Endothelial cell (in vitro differentiated cells): ENCODE data around the gene GPNMB. TPM values are rescaled to one million over a fixed set of nuclear protein-coding genes. Genes with fewer than 3 reads are reported as not detected.

Experiments
- DNase-seq: peaks from one replicate; pipeline ENCODE4 v3.0.0; 2021; ENCODE audit warnings: low spot score
- H3K27ac Mint-ChIP-seq: one replicate; pipeline ENCODE4 v1.8.0; 2021; ENCODE audit warnings: mixed read lengths, inconsistent platforms; ENCODE audit not compliant: unreplicated experiment
- H3K27me3 Mint-ChIP-seq: one replicate; pipeline ENCODE4 v1.8.0; 2021; ENCODE audit warnings: mild to moderate bottlenecking, moderate library complexity, mixed read lengths, inconsistent platforms; ENCODE audit not compliant: unreplicated experiment
- H3K36me3 Mint-ChIP-seq: one replicate; pipeline ENCODE4 v1.8.0; 2021; ENCODE audit warnings: mild to moderate bottlenecking, low read depth, mixed read lengths, inconsistent platforms; ENCODE audit not compliant: unreplicated experiment
- H3K4me1 Mint-ChIP-seq: one replicate; pipeline ENCODE4 v1.8.0; 2021; ENCODE audit warnings: mild to moderate bottlenecking, mixed read lengths, inconsistent platforms; ENCODE audit not compliant: unreplicated experiment
- H3K4me3 Mint-ChIP-seq: one replicate; pipeline ENCODE4 v1.8.0; 2021; ENCODE audit warnings: mild to moderate bottlenecking, mixed read lengths, inconsistent platforms; ENCODE audit not compliant: unreplicated experiment
- H3K9me3 Mint-ChIP-seq: one replicate; pipeline ENCODE4 v1.8.0; 2021; ENCODE audit warnings: mixed read lengths, inconsistent platforms; ENCODE audit not compliant: unreplicated experiment
- total RNA-seq: library from RNA; stranded (reverse); fragmentation: NEBNext Ultra II Directional; extraction: Animal tissue kit (Norgen Biotek cat#: 25700); gene quantifications from one replicate; pipeline ENCODE4 v1.2.1, GENCODE V29; 2021; ENCODE audit not compliant: unreplicated experiment
- TF ChIP-seq, protein P1 (sequence below): fragments of 200-600 bp; sonication (generic); IDR thresholded peaks from one replicate; pipeline ENCODE4 v1.5.0; 2021; ENCODE audit warnings: antibody characterized with exemption; ENCODE audit not compliant: unreplicated experiment

The GPNMB gene
- total RNA-seq, 1 donor from 2014 or later = 0.49 TPM

DNA sequence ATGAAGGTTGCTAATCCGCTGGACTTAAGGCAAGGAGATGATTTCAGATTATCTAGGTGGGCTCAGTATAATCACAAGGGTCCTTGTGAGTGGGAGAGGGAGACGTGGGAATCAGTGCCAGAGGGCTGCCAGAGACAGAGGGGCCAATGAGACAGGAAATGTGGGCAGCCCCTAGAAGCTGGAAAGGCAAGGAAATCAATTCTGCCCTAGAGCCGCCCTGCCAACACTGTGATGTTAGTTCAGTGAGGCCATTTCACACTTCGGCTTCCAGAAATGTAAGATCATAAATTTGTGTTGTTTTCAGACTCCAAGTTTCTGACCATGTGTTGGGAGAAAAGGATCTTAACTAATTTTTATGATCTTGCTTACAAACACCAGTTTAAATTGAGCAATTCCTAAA lies 3.6 kb upstream of the GPNMB start:
- Mint-ChIP-seq H3K9me3 (no peaks in the 10 kb centered on the region), H3K4me1 (peaks cover 3% of the 10 kb centered on the region), H3K27me3 (no peaks in the 10 kb centered on the region), H3K27ac (no peak overlapping the region), H3K36me3 (no peaks in the 10 kb centered on the region), H3K4me3 (no peak overlapping the region)
- TF ChIP-seq, protein P1, sequence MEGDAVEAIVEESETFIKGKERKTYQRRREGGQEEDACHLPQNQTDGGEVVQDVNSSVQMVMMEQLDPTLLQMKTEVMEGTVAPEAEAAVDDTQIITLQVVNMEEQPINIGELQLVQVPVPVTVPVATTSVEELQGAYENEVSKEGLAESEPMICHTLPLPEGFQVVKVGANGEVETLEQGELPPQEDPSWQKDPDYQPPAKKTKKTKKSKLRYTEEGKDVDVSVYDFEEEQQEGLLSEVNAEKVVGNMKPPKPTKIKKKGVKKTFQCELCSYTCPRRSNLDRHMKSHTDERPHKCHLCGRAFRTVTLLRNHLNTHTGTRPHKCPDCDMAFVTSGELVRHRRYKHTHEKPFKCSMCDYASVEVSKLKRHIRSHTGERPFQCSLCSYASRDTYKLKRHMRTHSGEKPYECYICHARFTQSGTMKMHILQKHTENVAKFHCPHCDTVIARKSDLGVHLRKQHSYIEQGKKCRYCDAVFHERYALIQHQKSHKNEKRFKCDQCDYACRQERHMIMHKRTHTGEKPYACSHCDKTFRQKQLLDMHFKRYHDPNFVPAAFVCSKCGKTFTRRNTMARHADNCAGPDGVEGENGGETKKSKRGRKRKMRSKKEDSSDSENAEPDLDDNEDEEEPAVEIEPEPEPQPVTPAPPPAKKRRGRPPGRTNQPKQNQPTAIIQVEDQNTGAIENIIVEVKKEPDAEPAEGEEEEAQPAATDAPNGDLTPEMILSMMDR = no peak
- DNase-seq = no peak

DNA sequence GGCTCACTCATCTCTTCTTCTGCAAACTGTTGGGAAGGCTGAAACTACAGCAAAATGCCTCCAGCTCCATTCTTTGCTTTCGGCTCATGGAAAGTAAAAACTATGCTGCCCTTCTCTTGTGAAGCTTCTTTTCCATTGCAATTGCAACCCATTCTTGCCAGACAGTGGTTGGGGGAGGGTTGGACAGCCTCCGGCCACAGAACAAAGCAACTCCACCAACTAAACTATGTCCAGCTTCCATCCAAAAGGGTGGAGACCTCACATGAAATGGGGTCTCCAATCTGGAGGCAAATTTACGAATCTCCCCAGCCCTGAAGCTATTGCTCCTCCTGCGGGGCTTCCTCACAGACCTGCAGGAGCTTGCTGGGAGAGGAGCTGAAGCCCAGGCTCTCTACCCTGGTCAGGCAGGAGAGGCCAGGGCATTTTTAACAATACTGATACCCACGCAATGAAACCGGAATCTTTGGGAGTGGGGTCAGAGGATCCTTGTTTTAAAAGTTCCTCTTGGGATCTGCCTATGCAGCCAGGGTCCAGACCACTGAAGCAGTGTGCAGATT lies 549 bp downstream of the GPNMB start:
- H3K4me3 Mint-ChIP-seq = no peak overlapping the region
- no peaks in the 10 kb centered on the region for H3K9me3 Mint-ChIP-seq
- H3K27me3 Mint-ChIP-seq = no peaks in the 10 kb centered on the region
- peaks cover 6% of the 10 kb centered on the region for H3K4me1 Mint-ChIP-seq
- H3K27ac Mint-ChIP-seq = no peak overlapping the region
- TF ChIP-seq, protein P1 = no peak
- no peaks in the 10 kb centered on the region for H3K36me3 Mint-ChIP-seq
- no peak for DNase-seq

DNA sequence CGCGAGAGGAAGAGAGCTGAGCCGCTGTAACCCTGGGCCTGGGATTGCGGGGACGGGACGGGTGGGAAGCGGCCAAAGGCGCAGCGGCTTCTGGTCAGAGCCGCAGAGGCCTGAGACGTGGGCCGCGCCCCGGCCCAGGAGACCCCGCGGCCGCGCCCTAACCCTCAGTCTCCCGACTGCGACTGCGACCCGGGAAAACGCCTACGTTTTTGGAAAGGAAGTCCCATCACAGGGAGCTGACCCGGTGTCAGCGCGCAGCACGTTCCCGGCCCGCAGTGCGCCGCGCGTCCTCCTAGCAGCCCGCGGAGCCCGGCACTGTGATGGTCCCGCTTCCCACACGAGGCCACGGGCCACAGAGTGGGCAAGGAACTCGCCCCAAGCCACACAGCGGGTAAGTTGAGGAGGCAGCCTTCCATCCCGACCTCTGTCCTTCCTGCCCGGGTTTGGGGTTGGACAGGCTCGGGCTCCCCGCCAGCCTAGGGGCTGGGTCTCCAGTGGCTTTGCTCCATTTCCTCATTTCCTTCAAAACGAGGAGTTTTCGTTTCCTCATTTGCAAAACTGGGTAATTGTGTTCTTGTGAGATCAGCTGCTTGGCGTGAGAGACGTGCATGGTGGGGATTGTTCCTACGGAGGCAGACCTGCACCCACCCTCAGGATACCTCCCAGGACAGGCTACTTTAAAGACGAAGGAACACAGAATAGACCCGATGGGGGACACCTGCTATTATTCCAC lies 1.2 kb downstream of the GPNMB start:
- DNase-seq = peak; percentile 17
- H3K27ac Mint-ChIP-seq = no peak overlapping the region
- no peaks in the 10 kb centered on the region for H3K9me3 Mint-ChIP-seq
- H3K36me3 Mint-ChIP-seq = no peaks in the 10 kb centered on the region
- H3K27me3 Mint-ChIP-seq = peaks cover 2% of the 10 kb centered on the region
- TF ChIP-seq, protein P1 = no peak
- peaks cover 6% of the 10 kb centered on the region for H3K4me1 Mint-ChIP-seq
- H3K4me3 Mint-ChIP-seq = peak overlapping the region; percentile 24

DNA sequence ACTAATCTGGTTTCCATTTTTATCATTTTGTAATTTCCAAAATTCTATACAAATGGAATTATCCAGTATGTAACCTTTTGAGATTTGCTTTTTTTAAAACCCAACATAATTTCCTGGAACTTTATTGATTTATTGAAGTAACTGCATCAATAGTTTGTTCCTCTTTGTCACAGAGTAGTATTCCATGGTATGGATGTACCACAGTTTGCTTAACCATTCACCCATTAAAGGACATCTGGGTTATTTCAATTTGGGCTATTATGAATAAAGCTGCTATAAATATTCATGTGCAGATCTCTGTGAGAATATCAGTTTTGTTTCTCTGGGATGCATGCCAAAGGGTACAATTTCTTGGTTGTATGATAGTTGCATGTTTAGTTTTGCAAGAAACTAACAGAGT lies 2.9 kb downstream of the GPNMB start:
- Mint-ChIP-seq H3K4me3 (no peak overlapping the region), H3K27me3 (peaks cover 2% of the 10 kb centered on the region)

More for the DNA sequence above, 2.9 kb downstream of the GPNMB start:
- H3K9me3 Mint-ChIP-seq = no peaks in the 10 kb centered on the region
- TF ChIP-seq, protein P1 = no peak
- no peak for DNase-seq
- no peaks in the 10 kb centered on the region for H3K36me3 Mint-ChIP-seq
- H3K4me1 Mint-ChIP-seq = peaks cover 6% of the 10 kb centered on the region
- H3K27ac Mint-ChIP-seq = no peak overlapping the region
